NCI-H146 treated with DMSO at 0.1 percent for 48 hours (cell line): ENCODE results near the gene LAMC3.

Experiments used
- DNase-seq: peaks from one replicate; lab custom pipeline; 2025; ENCODE audit not compliant: unreplicated experiment; lab: John Stamatoyannopoulos, UW

Gene LAMC3

DNA sequence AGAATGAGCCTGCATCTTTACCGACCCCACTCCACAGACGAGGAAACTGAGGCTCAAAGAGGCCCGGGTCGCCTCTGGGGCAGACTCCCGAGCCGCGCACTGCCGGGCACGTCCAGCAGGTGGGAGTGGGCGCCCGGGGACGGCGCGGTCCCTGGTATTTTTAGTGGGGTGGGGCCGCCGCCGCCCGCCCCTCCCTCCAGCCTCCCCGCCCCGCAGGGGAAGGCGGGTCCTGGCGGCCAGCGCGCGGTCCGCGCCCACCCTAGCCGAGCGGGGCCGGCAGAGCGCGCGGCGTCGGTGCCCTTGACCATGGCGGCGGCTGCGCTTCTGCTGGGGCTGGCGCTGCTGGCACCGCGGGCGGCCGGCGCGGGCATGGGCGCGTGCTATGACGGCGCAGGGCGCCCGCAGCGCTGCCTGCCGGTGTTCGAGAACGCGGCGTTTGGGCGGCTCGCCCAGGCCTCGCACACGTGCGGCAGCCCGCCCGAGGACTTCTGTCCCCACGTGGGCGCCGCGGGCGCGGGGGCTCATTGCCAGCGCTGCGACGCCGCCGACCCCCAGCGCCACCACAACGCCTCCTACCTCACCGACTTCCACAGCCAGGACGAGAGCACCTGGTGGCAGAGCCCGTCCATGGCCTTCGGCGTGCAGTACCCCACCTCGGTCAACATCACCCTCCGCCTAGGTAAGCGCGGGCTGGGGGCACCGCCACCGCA, at the start of gene LAMC3:
LAMC3 (plus strand) TSS at position 266 of the 710 bp plus-strand sequence; CDS start at position 307, 41 bp downstream.
- no peak for DNase-seq

DNA sequence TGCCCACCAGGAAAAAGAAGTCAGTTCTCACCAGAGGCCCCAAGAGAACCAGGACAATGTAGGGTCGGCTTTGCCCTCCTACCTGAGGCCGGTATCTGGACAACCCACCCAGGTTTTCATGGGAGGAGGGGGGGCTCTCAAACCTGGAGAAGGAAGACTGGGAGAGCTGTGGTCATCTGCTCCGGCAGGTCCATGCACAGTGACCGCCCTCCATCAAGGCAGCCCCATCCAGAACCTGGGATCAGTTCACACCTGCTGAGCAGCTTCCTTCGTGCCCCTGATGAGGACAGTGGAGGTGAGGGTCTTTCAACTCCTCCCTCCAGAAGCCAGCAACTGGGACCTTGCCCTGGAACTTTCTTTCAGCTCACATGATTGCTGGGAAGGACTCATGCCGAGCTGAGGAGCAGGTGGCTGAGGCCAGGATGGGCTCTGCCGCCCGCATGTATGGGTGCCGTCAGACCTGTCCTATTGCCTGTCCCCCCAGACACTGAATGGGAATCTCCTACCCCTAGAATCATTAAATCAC, 49.1 kb upstream of the LAMC3 start:
- DNase-seq, result no peak

DNA sequence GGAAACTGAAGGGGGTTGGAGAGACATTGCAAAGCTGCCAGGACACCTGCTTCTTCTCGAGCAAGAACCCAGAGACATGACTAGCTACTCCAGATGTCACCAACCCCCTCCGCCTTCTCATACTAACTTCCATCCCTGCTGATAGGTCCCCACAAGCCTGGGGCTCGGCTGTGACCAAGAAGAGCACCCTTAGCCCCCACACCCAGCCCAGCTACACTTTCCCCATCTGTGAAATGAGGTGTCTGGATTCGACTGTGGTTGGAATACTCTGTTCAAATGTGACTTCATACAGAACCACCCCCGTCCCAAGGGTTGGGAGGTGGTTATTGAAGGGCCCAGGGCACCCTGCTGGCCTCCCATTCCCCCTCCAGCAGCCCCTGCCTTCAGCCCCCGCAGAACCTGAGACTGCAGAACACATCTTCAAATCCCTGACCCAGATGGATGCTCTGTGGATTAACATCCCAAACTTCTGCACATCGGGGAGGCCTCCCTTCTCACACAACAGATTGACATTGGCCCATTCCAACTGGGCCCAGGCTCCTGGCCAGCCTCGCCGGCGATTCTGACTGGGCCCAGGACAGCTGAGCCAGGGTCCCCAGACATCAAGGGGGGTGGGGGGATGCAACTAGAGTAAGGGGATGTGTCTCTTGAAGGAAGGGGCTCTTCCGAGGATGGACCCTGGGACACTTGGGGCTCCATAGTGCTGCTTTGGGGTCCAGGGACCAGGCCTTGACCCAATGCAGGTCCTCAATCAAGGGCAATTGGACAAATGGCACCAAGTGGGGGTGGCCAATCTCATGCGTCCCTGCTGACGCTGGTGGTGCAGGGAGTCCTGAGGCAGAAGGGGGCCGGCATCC, 48.2 kb upstream of the LAMC3 start:
- DNase-seq, result no peak

DNA sequence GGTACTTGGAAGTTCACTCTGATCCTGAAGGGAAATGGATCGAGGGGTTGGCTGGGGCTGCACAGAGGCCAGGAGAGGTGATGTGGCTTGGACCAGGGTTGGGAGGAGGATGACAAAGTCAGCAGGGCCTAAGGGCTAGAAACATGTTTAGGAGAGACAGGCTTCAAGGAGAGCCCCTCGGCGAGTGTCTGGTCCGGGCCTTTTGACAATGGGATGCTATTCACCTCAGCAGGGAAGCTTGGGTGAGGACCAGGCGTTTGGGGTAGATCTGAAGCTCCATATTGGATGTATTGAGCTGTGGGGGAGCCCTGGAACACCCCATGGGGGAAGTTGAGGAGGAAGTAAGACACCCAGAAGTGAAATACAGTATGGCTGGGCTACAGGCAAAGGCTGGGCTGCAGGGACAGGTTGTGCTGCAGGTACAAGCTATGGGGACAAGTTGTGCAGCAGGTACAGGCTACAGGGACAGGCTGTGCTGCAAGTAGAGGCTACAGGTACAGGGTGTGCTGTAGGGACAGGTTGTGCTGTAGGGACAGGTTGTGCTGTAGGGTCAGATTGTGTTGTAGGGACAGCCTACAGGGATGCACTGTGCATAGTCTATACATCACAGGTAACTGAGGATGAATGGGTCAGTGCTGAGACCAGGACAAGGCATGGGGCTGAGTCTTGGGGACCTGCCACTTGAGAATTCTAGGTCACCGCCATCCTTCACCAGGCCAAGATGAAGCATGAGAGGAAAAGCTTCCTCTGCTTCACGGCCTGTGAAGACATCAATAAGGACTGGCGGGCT, 47.3 kb upstream of the LAMC3 start:
- DNase-seq, result no peak

DNA sequence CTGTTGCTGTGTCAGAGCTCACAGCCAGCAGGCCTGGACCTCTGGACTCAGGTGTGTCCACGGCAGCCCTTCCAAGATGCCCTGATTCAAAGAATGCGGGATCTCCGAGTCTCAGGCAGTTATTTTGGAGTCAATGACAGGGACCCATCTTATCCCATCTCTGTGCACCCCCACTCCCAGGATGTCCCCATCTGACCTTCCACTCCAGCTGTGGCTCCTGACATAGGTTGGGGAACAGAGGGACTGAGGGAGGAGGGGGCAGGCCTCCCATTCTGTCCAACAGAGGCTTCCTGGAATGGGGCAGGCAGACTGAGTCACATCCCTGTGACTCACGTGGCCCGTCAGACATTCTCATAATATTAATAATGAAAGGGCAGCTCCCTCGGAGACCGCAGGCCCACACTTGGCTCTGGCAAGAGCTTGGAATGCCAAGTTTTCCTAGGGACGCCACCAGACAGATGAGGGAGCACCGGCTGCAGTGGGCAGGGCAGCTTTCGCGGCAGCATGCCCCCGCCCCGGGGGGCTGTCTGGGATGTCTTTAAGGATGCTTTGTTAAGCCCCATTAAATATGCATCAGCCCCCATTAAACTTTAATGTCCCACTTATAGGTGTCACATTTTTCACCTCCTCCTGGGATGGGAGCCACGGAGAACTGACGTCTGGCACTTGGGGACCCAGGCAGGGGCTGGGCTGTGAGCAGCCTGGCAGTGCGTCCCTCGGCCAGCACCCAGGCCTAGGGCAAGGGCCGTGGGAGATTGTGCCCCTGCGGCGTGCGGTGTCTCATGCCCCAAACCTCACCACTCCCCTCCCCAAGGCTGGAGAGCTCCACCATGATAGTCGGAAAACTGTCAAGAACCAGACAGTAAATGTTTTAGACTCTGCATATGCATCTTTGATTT, 46.3 kb upstream of the LAMC3 start:
- DNase-seq, result no peak

DNA sequence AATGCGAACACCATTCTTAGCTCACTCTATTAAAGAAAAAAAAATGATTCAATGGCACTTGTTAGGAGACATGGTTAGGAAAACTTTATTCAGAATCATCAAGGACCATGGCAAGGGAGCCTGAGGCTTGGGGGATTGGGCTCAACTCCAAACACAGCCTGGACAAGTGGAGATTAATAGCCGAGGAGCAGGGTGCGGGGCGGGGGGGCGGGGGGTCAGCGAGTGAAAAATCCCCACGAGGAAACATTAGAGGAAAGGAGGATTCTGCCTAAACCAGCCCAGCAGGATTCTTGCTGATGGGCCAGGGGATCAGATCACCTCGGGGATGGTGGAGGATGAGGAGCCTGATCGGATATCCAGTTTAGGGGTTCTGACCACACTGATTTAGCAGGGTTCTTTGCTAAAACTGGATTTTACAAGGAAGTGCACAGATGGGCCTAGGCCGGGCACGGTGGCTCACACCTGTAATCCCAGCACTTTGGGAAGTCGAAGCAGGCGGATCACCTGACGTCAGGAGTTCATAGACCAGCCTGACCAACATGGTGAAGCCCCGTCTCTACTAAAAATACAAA, 45.6 kb upstream of the LAMC3 start:
- no peak for DNase-seq

DNA sequence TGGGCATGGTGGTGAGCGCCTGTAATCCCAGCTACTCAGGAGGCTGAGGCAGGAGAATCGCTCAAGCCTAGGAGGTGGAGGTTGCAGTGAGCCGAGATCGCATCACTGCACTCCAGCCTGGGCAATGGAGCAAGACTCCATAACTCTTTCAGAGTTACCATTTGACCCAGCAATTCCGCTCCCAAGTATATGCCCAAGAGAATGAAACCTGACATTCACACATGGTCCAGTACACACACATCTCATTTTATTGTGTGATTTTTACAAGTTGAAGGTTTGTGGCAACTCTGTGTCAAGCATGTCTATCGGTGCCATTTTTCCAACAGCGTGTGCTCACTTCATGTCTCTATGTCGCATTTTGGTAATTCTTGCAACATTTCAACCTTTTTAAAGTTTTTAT, 45.1 kb upstream of the LAMC3 start:
- DNase-seq, result no peak

DNA sequence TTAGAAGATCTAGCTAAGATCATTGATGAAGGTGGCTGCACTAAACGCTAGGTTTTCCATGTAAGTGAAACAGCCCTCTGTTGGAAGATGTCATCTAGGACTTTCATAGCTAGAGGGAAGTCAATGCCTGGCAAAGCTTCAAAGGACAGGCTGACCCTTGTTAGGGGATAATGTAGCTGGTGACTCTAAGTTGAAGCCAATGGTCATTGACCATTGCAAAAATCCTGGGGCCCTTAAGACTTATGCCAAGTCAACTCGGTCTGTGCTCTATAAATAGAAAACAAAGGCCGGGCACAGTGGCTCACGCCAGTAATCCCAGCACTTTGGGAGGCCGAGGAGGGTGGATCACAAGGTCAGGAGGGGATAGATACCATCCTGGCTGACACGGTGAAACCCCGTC, 43.3 kb upstream of the LAMC3 start:
- DNase-seq, result no peak

DNA sequence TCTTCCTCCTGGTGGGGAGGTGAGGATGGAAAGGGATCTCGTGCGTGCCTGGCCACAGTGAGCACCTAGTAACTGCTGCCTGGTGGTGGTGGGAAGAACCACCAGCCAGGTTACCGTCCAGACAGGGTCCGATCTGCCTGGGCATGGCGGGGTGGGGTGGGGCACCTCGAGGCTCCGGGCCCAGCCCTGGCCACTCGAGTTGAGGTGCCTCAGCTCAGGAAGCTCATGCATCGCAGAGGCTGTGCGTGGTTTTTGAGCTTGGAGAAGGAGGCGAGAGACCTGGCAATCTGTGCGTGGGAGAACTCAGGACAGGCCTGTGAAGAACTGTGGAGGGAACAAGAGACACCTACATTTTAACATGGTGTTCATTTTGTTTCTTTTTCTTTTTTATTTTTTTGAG, 38.9 kb upstream of the LAMC3 start:
- no peak for DNase-seq

DNA sequence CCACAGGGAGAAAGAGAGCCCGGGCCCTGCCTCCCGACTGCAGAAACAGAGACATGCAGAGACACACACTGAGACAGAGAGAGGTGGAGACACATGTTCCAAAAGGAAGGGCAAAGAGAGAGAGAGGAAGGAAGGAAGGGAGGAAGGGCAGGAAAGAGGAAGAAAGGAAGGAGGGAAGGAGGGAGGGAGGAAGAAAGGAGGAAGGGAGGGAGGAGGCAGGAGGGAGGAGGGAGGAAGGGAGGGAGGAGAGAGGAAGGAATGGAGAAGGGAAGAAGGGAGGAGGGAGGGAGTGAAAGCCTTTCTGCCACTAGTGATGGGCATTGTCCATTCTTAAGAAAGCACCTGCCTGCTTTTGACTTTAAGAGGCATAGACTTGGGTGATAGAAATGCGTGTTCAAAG, 38.1 kb upstream of the LAMC3 start:
- no peak for DNase-seq

DNA sequence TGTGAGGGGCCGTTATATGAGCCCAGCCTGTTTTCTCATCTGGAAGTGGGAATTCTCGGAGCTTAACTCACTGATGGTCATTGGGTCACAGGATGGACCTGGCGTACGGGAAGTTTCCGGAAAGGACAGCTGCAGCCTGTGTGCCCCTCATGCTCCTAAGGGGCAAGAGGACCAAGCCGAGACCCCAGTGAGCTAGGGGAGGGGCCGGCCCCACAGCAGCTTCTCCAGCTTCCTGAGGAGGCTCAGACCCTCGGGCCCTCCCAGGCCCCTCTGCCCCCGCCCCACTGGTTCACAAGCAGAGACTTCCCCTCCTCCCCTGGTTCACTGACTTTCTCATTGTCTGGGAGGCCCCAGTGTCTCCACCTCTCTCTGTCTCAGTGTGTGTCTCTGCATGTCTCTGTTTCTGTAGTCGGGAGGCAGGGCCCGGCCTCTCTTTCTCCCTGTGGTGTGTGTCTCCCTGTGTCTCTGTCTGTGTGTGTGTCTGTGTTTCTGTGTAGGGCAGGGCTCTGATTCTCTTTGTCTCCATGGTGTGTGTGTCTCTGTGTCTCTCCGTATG, 37.6 kb upstream of the LAMC3 start:
- no peak for DNase-seq

DNA sequence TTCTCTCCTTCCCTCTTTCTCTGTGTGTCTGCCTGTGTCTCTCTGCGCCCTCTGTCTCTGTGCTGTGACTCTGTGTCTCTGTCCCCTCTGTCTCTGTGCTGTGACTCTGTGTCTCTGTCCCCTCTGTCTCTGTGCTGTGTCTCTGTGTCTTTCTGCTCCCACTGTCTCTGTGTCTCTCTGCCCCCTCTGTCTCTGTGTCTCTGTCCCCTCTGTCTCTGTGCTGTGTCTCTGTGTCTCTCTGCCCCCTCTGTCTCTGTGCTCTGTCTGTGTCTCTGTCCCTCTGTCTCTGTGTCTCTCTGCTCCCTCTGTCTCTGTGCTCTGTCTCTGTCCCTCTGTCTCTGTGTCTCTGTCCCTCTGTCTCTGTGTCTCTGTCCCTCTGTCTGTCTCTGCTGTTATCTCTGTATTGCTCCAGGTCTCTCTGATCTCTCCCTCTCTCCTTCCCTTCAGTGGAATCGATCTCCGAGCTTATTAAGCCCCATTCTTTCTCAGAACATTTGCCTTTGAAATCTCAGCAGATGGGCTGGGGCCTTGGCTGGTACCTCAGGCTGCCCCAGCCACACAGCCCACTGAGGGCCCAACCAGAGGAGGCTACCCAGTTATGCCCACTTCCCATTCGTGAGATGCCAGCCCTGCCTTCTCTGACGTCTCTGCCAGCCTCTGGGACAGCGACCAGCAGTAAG, 36.6 kb upstream of the LAMC3 start:
- DNase-seq, result no peak

DNA sequence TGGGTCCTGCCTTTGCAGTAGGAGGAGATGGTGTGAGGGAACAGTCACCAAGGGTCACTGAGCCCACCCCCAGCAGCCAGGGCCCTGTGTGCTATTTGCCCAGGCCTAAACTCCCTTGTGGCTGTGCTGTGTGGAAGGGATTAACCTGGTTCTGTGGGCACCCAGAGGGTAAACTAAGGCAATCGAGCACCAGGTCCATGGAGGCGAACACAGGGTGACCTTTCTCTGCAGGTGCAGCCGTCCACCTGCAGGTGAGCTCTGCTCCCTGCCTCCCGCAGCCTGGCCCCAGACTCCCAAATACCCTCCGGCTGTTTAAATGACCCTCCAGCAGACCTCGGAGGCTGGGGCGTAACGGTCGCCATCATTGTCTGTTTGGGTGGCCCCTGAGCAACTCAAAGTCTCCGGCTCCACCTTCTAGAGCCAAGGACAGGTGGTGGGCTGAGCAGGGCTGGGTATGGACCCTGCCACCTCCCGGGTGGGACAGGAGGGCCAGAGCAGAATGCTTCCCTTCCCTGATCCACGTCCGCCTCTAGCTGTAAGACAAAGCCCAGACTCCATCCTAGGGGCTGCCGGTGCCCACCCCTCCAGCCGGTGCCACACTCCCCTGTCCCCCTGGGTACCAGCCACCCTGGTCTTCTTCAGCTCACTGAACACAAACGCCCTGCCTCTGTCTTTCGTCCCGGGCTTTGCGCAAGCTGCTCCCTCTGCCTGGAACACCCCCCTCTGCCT, 35.9 kb upstream of the LAMC3 start:
- peak; percentile 29 for DNase-seq

DNA sequence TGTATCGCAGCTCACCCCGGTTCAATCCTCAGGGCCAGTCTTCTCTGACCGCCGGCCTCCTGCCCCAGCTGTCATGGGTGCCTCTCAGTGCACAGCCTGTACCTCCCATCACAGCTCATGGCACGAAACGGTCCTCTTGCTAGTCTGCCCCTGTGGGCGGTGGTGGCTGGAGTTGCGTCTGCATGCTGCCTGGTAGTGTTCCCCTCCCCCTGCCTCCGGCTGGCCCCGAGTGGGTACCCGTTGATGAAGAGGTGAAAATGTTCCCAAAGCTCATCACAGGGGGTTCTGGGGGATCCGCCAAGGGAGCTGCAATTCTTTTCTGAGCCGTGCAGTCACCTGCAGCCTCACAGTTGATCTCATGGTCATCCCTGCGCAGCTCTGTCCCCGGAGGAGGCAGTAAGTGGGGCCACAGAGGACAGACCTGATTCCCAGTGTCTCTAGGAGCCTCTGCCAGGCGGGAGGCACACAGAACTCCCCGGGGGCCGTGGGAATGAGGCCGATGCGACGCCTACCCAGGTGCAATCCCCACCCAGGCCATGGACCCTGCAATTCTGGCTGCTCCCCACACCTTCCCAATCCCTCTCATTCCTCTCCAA, 35.2 kb upstream of the LAMC3 start:
- DNase-seq, result no peak

DNA sequence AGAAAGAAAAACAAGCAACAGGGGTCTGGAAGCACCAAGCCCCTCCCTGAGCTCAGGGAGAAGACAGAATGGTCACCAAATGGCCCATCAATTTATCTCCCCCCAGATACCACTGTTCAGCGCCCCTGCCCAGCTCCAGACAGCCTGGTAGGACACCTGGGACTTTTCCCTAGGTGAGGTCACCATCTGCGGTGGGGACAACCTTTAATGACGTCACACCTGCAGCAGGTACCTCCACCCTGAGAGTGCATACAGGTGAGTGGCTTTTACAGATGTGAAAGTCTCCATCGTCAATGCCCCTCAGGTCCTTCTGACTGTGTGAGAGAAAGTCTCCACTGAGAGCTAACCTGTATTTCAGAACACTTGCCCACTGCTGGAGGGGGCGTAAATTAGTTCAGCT, 34.3 kb upstream of the LAMC3 start:
- DNase-seq, result no peak

DNA sequence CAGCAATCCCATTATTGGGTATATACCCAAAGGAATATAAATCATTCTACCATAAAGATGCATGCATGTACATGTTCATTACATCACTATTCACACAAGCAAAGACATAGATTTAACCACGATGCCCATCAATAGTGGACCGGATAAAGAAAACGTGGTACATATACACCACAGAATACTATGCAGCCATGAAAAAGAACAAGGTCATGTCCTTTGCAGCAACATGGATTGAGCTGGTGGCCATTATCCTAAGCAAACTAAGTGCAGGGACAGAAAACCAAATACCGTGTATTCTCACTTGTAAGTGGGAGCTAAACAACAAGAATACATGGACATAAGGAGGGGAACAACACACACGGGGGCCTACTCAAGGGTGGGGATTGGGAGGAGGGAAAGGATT, 33.8 kb upstream of the LAMC3 start:
- no peak for DNase-seq

DNA sequence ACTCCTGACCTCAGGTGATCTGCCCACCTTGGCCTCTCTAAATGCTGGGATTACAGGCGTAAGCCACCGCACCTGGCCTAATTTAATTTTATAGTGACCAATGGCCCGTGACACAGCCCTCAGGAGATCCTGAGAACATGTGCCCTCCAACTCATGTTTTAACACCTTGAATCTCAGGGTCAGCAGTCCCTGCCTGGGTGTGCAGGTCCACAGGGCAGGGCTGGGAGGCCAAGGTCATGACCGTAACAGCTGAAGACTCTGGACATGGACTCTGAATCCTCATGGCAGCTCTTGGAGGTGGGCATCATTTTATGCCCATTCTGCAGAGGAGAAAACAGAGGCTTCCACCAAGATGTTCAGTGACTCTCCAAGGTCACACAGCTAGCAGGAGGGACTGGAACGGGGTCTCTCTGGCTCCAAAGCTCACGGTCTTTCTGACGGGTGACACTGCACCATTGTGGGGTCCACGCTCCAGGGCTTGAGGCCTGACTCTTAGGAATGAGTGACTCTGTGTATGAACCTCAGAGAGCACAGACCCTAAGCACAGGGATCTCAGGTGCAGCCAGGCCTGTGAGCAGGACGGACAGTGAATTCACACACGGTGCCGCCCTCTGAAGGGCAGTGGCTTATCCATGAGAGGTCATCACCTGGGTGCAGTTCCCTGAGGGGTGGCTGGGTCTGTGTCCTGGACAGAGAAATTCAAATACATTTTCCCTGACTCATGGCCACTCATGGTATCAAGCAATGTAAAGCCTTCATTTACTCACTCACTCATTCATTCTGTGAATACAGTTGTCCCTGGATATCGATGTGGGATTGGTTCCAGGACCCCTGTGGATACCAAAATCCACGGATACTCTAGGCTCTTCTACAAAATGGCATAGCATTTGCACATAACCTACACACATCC, 32.8 kb upstream of the LAMC3 start:
- no peak for DNase-seq
